Activated CD8-positive, alpha-beta T cell treated with anti-CD3 and anti-CD28 coated beads, Interleukin-2, amount 10 ng/mL, durations not matched to agents 7 days and 5 days (primary cell): ENCODE measurements around the gene GPC6. TPM values are rescaled to one million over a fixed set of nuclear protein-coding genes. Genes with fewer than 3 reads are reported as not detected.

Source experiments
- ATAC-seq: fragments of 150-1000 bp; cut with Tn5 transposase; one replicate; pipeline ENCODE4 v1.10.0; 2021; ENCODE audit warnings: moderate library complexity
- CTCF ChIA-PET: fragments of 350-600 bp; sonication (Branson Sonifier 250); formaldehyde crosslinking; loops from one replicate; lab custom pipeline; 2021; ENCODE audit warnings: antibody characterized with exemption; lab: Charles Lee
- POLR2A ChIA-PET: fragments of 350-600 bp; sonication (Branson Sonifier 250); formaldehyde crosslinking; loops from one replicate; lab custom pipeline; 2021; ENCODE audit warnings: antibody characterized with exemption; lab: Charles Lee
- DNase-seq: peaks from one replicate; pipeline ENCODE4 v3.0.0-alpha.2; 2020
- H3K27ac Mint-ChIP-seq: one replicate; pipeline ENCODE4 v1.8.0; 2021; ENCODE audit warnings: mild to moderate bottlenecking, mixed read lengths
- H3K27me3 Mint-ChIP-seq: one replicate; pipeline ENCODE4 v1.8.0; 2021; ENCODE audit warnings: low read depth, mixed read lengths
- H3K36me3 Mint-ChIP-seq: one replicate; pipeline ENCODE4 v1.8.0; 2021; ENCODE audit warnings: low read depth, mixed read lengths
- H3K4me1 Mint-ChIP-seq: one replicate; pipeline ENCODE4 v1.8.0; 2021; ENCODE audit warnings: low read depth, mixed read lengths
- H3K4me3 Mint-ChIP-seq: one replicate; pipeline ENCODE4 v1.8.0; 2021; ENCODE audit warnings: mild to moderate bottlenecking, mixed read lengths
- H3K9me3 Mint-ChIP-seq: one replicate; pipeline ENCODE4 v1.8.0; 2022; ENCODE audit warnings: mixed read lengths; ENCODE audit not compliant: insufficient read depth
- total RNA-seq, 2 experiments: library from RNA; stranded (reverse); gene quantifications; one replicate each; pipeline ENCODE4 v1.2.3, GENCODE V29; 2021

GPC6 gene
- total RNA-seq, 2 experiments from 2014 or later: not detected

DNA sequence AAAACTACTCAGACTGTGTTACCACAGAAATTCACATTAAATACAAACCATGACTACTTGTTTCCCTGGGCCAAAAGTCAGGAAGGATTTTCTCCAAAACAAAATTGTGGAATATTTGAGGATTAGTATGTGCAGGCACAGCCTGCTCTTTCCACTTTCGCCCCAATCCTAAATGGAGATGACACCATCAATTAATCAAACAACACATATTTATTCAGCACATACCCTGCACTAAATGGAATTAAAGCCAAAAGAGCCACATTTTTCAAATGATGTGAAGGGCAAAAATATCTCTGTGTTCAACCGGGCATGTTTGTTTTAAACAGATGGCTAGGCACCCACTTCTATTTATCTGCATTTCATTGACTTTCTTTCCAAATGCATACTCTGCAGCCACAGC is 729.8 kb downstream of the GPC6 start:
- ChIA-PET POLR2A (no interaction called here), CTCF (no interaction called here)
- no peak overlapping the region for H3K27ac Mint-ChIP-seq
- H3K4me1 Mint-ChIP-seq: no peaks in the 10 kb centered on the region
- H3K36me3 Mint-ChIP-seq: no peaks in the 10 kb centered on the region
- no peaks in the 10 kb centered on the region for H3K9me3 Mint-ChIP-seq
- DNase-seq (no peak), ATAC-seq (no peak)
- no peaks in the 10 kb centered on the region for H3K27me3 Mint-ChIP-seq
- no peak overlapping the region for H3K4me3 Mint-ChIP-seq

DNA sequence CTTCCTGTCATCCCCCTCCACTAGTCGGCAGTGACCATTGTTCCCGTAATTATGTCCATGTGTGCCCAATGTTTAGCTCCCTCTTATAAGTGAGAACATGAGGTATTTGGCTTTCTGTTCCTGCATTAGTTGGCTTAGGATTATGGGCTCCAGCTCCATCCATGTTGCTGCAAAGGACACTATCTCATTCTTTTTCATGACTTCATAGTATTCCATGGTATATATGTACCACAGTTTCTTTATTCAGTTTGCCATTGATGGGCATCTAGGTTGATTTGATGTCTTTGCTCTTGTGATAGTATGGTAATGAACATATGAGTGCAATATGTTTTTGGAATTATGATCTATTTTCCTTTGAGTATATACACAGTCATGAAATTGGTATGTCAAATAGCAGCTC is 730.8 kb downstream of the GPC6 start:
- ChIA-PET CTCF (no interaction called here), POLR2A (no interaction called here)
- ATAC-seq (no peak), DNase-seq (no peak)
- Mint-ChIP-seq H3K4me1 (no peaks in the 10 kb centered on the region), H3K4me3 (no peak overlapping the region), H3K27me3 (no peaks in the 10 kb centered on the region), H3K36me3 (no peaks in the 10 kb centered on the region), H3K9me3 (no peaks in the 10 kb centered on the region), H3K27ac (no peak overlapping the region)

DNA sequence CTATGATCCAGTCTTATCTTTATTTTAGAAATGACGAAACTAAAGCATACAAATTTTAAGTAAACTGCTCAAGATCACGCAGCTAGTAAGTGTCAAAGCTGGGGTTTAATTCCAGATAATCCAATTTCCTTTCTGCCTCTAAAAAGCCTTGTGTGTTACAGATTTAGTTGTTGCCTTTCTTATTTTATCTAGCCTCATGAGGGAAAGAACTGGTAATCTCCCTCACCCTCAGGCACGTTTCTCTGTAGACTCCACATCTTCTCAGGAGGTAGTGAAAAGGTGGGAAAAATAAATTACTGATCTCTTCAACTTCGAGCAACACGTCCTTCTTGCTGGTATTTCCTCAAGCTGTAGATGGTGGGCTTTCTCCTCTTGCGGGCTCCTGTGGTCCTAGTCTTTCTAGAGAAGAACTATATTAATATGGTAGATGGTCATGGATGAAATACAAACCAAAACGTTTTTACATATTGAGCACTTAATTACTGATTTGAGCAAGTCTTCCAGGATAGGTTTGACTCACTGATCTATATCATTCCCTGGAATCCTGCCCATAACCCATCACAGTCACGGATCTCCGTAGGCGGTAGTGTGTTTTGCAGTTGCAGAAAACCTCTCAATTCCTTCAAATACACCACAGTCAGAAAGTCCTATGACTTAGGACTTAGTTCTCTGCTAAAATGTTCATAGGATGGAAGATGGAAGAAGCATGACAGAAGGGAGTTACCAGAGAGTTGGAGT is 733.4 kb downstream of the GPC6 start:
- ATAC-seq (no peak), DNase-seq (no peak)
- no peak overlapping the region for H3K4me3 Mint-ChIP-seq
- no peak overlapping the region for H3K27ac Mint-ChIP-seq
- ChIA-PET POLR2A (no interaction called here), CTCF (no interaction called here)
- no peaks in the 10 kb centered on the region for H3K27me3 Mint-ChIP-seq
- H3K4me1 Mint-ChIP-seq: no peaks in the 10 kb centered on the region
- no peaks in the 10 kb centered on the region for H3K9me3 Mint-ChIP-seq
- H3K36me3 Mint-ChIP-seq: no peaks in the 10 kb centered on the region

DNA sequence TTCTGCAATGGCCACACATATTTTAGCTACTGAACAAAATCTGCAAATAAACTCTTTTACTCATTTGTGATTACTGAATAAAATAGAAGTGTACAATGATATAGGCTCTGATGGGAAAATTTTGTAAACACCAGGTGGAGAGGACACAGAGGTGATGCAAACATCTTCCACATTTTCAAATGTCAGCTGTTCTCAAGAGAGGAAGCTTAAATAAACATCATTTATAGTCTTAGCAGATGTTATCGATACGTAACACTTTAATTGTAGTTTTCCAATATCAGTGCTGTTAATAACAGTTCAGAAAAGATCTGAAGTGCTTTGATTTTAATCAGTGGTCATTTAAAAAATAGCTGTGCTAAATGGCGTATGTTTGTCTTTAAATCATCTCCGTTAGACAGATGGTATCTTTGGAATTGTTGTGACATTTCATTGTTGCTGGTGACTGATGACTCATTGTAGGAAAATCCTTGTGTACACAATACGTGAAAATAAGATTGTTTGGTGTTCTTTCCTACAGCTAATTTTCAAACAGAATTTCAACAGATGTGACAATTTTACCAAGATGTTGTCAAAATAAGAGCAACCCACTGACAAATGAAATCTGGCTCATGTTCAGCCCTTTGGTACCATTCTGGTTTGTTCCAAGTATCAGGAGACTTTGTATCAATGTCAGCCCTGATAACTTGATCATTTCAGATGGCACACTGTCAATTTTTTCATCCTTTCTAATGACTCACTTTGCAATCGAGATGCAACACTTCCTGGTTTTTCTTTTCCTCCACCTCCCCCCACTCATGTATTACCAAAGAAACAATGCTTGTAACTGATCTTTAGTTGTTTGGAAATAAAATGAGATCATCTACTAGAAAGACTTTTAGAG is 736.9 kb downstream of the GPC6 start:
- CTCF ChIA-PET: interaction anchor here (0.7 kb wide), 1 partner anchor 9 kb away, joined by 3 read pairs; no protein-coding TSS in a partner anchor
- Mint-ChIP-seq H3K4me1 (no peaks in the 10 kb centered on the region), H3K27ac (no peak overlapping the region), H3K36me3 (no peaks in the 10 kb centered on the region), H3K4me3 (no peak overlapping the region), H3K9me3 (no peaks in the 10 kb centered on the region), H3K27me3 (no peaks in the 10 kb centered on the region)
- ATAC-seq (no peak), DNase-seq (no peak)
- POLR2A ChIA-PET: no interaction called here

DNA sequence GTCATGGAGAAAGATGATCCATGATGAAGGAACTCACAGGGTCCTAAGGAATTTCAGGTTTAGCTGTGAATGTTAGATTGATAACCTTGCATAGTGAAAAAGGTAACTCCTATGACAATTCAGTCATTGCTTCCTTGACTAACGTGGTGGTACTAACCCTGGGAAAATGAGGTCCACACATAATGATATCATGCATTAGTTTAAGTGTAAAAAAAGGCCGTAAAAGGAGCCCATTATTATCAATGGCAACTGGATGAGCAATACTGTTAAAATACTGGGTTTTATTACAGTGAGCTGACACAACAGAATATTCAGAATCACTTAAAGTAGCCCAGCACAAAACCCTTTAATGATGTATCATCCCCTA is 737.5 kb downstream of the GPC6 start:
- Mint-ChIP-seq H3K27ac (no peak overlapping the region), H3K36me3 (no peaks in the 10 kb centered on the region), H3K27me3 (no peaks in the 10 kb centered on the region), H3K9me3 (no peaks in the 10 kb centered on the region), H3K4me3 (no peak overlapping the region), H3K4me1 (no peaks in the 10 kb centered on the region)
- DNase-seq (no peak), ATAC-seq (no peak)
- POLR2A ChIA-PET: no interaction called here
- CTCF ChIA-PET: no interaction called here

DNA sequence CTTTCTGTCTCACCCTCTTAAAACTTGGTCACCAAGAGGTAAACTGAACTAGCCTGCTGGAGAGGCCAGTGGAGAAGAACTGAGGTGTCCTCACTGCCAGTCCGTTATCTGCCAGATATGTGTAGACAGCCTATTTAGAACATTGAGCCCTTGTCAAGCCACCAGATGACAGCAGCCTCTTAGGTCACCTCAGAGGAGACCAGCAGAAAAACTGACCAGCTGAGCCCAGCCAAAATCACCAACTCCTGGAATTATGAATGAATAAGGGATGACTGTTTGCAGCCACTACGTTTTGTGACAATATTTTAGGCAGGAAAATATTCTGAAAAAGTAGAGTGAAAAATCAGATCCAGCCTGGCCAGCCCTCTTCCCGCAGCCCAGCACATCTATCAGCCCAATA is 739.0 kb downstream of the GPC6 start:
- ChIA-PET CTCF (no interaction called here), POLR2A (no interaction called here)
- H3K27ac Mint-ChIP-seq: no peak overlapping the region
- ATAC-seq (no peak), DNase-seq (no peak)
- H3K36me3 Mint-ChIP-seq: no peaks in the 10 kb centered on the region
- H3K27me3 Mint-ChIP-seq: no peaks in the 10 kb centered on the region
- no peak overlapping the region for H3K4me3 Mint-ChIP-seq
- no peaks in the 10 kb centered on the region for H3K4me1 Mint-ChIP-seq
- H3K9me3 Mint-ChIP-seq: no peaks in the 10 kb centered on the region

DNA sequence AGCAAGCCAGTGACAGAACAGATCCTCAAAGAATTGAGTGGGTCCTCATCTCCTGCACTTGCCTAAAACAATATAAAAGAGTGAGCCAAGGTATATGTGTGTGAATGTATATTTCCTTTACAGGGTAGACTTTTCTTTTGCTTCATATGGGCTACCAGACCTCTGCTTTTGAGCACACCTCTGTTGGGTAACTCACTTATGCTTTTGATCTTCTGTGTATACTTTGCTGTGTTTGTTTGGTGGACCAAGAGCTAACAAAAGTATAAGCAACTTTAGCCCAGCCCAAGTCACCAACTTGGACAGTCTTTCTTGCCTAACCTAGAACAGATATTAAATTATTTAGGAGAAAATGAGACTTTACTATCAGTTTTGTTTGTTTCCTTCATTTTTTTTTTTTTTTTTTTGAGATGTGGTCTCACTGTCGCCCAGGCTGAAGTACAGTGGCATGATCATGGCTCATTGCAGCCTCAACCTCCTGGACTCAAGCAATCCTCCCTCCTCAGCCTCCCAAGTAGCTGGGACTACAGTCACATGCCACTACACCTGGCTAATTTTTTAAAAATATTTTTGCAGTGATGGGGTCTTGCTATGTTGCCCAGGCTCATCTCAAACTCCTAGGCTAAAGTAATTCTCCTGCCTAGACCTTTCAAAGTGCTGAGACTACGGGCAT is 739.8 kb downstream of the GPC6 start:
- H3K27ac Mint-ChIP-seq: no peak overlapping the region
- ChIA-PET CTCF (no interaction called here), POLR2A (interaction anchor here (0.6 kb wide), 1 partner anchor 260 kb away, joined by 3 read pairs; no protein-coding TSS in a partner anchor)
- no peak overlapping the region for H3K4me3 Mint-ChIP-seq
- no peak for DNase-seq
- H3K27me3 Mint-ChIP-seq: no peaks in the 10 kb centered on the region
- H3K4me1 Mint-ChIP-seq: no peaks in the 10 kb centered on the region
- no peak for ATAC-seq
- no peaks in the 10 kb centered on the region for H3K9me3 Mint-ChIP-seq
- H3K36me3 Mint-ChIP-seq: no peaks in the 10 kb centered on the region

DNA sequence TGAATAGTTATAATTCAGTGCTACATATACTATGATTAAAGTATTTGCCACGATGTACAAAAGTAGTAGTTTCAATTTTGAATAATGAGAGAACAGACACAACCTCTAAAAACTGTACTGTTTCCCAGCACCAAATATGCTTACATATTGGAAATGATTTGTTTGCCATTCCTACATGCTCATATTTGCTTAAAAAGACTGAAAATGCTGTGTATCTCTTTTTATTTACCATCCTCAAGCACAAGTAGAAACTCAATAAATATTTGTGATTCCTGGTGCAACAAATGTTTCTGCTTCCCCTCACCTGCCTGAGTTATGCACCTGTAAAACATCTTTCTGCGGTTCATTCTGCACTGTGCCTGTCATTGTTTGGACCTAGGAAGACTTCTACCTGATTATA is 740.7 kb downstream of the GPC6 start:
- Mint-ChIP-seq H3K27me3 (no peaks in the 10 kb centered on the region), H3K9me3 (no peaks in the 10 kb centered on the region), H3K27ac (no peak overlapping the region), H3K4me3 (no peak overlapping the region), H3K36me3 (no peaks in the 10 kb centered on the region), H3K4me1 (no peaks in the 10 kb centered on the region)
- ChIA-PET CTCF (no interaction called here), POLR2A (no interaction called here)
- ATAC-seq (no peak), DNase-seq (no peak)

DNA sequence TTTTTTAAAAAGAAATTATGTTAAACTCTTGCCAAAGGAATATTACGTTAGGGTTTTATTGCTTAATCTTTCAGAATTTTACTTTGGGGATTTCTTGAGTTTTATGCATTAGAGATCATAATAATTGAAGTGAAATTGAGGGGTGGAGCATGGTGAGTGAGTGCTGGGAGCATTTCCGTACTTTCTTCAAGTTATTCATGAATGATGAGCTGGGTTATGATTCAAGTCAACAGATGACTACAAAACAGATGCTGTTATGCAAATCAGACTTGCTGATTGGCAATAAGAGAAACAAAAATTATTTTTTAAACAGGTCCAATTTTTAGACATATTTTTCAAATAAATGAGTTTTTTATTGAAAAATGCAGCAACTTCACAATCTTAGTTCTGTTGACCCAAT is 748.6 kb downstream of the GPC6 start:
- ChIA-PET POLR2A (no interaction called here), CTCF (no interaction called here)
- Mint-ChIP-seq H3K4me1 (no peaks in the 10 kb centered on the region), H3K27me3 (no peaks in the 10 kb centered on the region), H3K9me3 (no peaks in the 10 kb centered on the region), H3K4me3 (no peak overlapping the region), H3K36me3 (no peaks in the 10 kb centered on the region), H3K27ac (no peak overlapping the region)
- ATAC-seq (no peak), DNase-seq (no peak)

DNA sequence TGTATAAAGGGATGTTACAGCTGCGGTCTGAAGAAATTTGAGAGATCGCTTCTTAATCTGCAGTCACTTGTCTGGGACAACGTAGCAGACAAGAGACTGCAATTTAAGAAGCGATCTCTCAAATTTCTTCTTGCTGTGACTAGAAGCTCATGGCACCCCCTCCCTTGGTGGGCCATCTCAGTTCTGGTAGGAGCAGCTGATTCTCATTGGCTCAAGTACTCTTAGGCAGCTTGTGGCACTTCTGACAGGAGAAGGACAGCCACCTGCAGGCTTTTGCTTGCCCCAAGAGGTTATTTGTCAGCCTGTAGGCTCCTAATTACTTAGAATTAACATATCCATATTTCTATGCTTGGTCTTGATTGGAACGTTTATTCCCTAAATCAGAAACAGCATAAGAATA is 749.9 kb downstream of the GPC6 start:
- H3K4me1 Mint-ChIP-seq: no peaks in the 10 kb centered on the region
- no peak overlapping the region for H3K27ac Mint-ChIP-seq
- no peak overlapping the region for H3K4me3 Mint-ChIP-seq
- no peaks in the 10 kb centered on the region for H3K9me3 Mint-ChIP-seq
- no peak for ATAC-seq
- CTCF ChIA-PET: no interaction called here
- DNase-seq: no peak
- POLR2A ChIA-PET: no interaction called here
- H3K27me3 Mint-ChIP-seq: no peaks in the 10 kb centered on the region
- no peaks in the 10 kb centered on the region for H3K36me3 Mint-ChIP-seq

DNA sequence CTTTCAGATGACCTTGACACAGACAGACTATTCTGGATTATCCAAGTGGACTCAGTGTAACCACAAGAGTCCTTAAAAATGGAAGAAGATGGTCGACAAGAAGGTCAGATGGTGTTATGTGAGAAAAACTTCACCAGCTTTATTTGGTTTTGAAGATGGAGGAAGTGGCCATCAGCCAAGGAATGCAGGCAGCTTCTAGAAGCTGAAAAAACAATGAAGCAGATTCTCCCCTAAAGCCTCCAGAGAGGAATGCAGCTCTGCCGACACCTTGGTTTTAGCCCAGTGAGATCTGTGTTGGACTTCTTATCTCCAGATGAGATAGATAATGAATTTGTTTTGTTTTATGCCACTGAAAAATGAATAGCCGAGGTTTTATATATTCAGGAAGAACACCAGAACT is 751.4 kb downstream of the GPC6 start:
- DNase-seq (no peak), ATAC-seq (no peak)
- no peaks in the 10 kb centered on the region for H3K4me1 Mint-ChIP-seq
- ChIA-PET CTCF (no interaction called here), POLR2A (no interaction called here)
- no peaks in the 10 kb centered on the region for H3K36me3 Mint-ChIP-seq
- H3K9me3 Mint-ChIP-seq: no peaks in the 10 kb centered on the region
- H3K27me3 Mint-ChIP-seq: no peaks in the 10 kb centered on the region
- H3K4me3 Mint-ChIP-seq: no peak overlapping the region
- no peak overlapping the region for H3K27ac Mint-ChIP-seq

DNA sequence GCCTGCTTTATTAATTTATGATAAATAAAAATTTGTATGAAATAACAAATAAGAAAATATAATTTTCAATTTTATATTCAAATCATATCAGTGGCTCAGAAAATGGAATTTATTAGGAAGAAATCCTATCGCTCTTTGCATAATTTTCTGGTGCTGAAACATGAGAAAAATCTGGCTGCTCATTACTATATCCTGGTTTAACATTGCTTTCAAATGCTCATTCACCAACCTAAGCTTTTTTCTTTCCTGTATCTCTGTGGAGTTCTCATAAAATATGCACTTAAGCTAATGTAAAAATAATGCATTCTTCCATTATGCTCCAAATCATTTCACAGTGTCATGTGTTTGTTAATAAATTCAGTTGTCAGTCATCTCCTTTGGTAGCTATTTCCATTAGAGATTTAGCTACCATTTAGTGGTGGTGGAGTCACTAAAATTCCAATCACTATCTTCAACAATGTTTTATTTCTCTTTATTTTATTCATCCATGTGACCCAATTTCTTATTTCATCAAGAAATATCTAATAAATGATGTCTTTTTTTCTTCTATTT is 754.9 kb downstream of the GPC6 start:
- CTCF ChIA-PET: no interaction called here
- no peaks in the 10 kb centered on the region for H3K9me3 Mint-ChIP-seq
- H3K4me1 Mint-ChIP-seq: no peaks in the 10 kb centered on the region
- H3K4me3 Mint-ChIP-seq: no peak overlapping the region
- no peaks in the 10 kb centered on the region for H3K36me3 Mint-ChIP-seq
- POLR2A ChIA-PET: no interaction called here
- H3K27me3 Mint-ChIP-seq: no peaks in the 10 kb centered on the region
- no peak overlapping the region for H3K27ac Mint-ChIP-seq
- no peak for ATAC-seq
- DNase-seq: no peak
